ENCODE results near the gene PLA2G2F. TPM values are rescaled to one million over a fixed set of nuclear protein-coding genes. Genes with fewer than 3 reads are reported as not detected.

The PLA2G2F gene
- total and polyA plus RNA-seq, 10 of the 15 experiments (the other 5 are each of a cell fraction or from before 2014, with no cell fraction given), result 0.03 TPM; not detected in 9

- WGBS (ENCODE audit: insufficient coverage, insufficient replicate concordance, low lambda C conversion rate, missing lambda C conversion rate), result 45% methylated on average over 2 of the region's 2 CpGs
- H3K9me3 ChIP-seq (replicated peaks; ENCODE audit: control insufficient read depth, insufficient read depth, low read length), result no peaks in the 10 kb centered on the region
- no peak overlapping the region for H3K4me2 ChIP-seq (ENCODE audit: control insufficient read depth, insufficient read depth)
- H3K79me2 ChIP-seq (ENCODE audit: control insufficient read depth, insufficient read depth, low read length), result no peaks in the 10 kb centered on the region
- RAD21 ChIA-PET (ENCODE audit: unreplicated experiment), result no interaction called here
- in situ Hi-C loops (cut with MboI) (loop anchor here (5.0 kb wide), 1 partner anchor 277 kb away; no protein-coding TSS in a partner anchor), intact Hi-C loops (cut with micrococcal nuclease; ENCODE audit: unreplicated experiment) (loop anchor here (10.0 kb wide), 1 partner anchor 219 kb away; the partner anchor contains the start of gene PLA2G2A)
- SMC1A ChIA-PET (ENCODE audit: uncharacterized antibody, unreplicated experiment), result interaction anchor here (1.1 to 3.5 kb wide), 5 partner anchors 25 to 289 kb away, joined by 3 to 12 read pairs (median 8); no protein-coding TSS in a partner anchor
- H2AFZ ChIP-seq (ENCODE audit: control insufficient read depth, low read depth, low read length), result no peak overlapping the region
- CTCF ChIA-PET, result interaction anchor here (0.8 to 5.3 kb wide), 12 partner anchors 11 to 279 kb away, joined by 3 to 52 read pairs (median 6); no protein-coding TSS in a partner anchor
- H4K20me1 ChIP-seq (ENCODE audit: control insufficient read depth, insufficient read depth), result no peaks in the 10 kb centered on the region
- no TSS peak for BruUV-seq (replicated peaks)
- DNase-seq (ENCODE audit: low read depth, low spot score), result no peak
- H3K4me3 ChIP-seq, result no peak overlapping the region
- H3K27ac ChIP-seq (ENCODE audit: control insufficient read depth, insufficient read depth), result no peak overlapping the region
- H3K9ac ChIP-seq (ENCODE audit: control insufficient read depth, insufficient read depth, low read length), result no peak overlapping the region
- H3K36me3 ChIP-seq (ENCODE audit: control insufficient read depth in 2 of 2, insufficient read depth in 2 of 2, low read length in 1 of 2), result no peaks in the 10 kb centered on the region
- POLR2A ChIA-PET, result no interaction called here
- ATAC-seq, result no peak
- H3K27me3 ChIP-seq (replicated peaks in 1 of 2; ENCODE audit: control insufficient read depth in 2 of 2, insufficient read depth in 2 of 2, low read length in 1 of 2), result peaks cover 4% of the 10 kb centered on the region in 2 experiments
- FAIRE-seq, result no peak
- TF ChIP-seq SMC3 (IDR thresholded peaks at IDR 0.05; ENCODE audit: borderline replicate concordance, low read length) (no peak), POLR2AphosphoS5 (IDR thresholded peaks at IDR 0.05; ENCODE audit: low read length) (no peak), KLF5 (IDR thresholded peaks at IDR 0.05; ENCODE audit: partially characterized antibody) (no peak), BCL3 (IDR thresholded peaks at IDR 0.05; ENCODE audit: borderline replicate concordance, insufficient read depth, low read depth, low read length, poor library complexity, severe bottlenecking) (no peak), SKIL (IDR thresholded peaks at IDR 0.05; ENCODE audit: low read depth, poor library complexity, severe bottlenecking) (no peak), ZBED1 (IDR thresholded peaks at IDR 0.05; ENCODE audit: borderline replicate concordance) (no peak), ZNF592 (IDR thresholded peaks at IDR 0.05) (no peak), POLR2AphosphoS2 (IDR thresholded peaks at IDR 0.05; ENCODE audit: low read depth, low read length) (no peak), KDM1A (IDR thresholded peaks at IDR 0.05; ENCODE audit: borderline replicate concordance) (no peak), ZNF687 (IDR thresholded peaks at IDR 0.05) (no peak), ZNF217 (IDR thresholded peaks at IDR 0.05) (no peak)
- no peaks in the 10 kb centered on the region for H3K4me1 ChIP-seq (ENCODE audit: control insufficient read depth, insufficient read depth, low read length)
Measured at GRCh38 chr1:20194224-20194623, 55.1 kb downstream of the PLA2G2F start.

All from GM12878 (cell line).